IPS-18c (cell line): Measurements from ENCODE around the gene SUMF2.
A peak's percentile ranks its signal among the peaks of the same experiment; 100 is the strongest.
"Not testable (repeated sequence)": the region's sequence is repeated elsewhere in the genome, so short reads cannot be mapped to it uniquely, and the experiment has no call there.

Experiments
- H3K4me3 ChIP-seq: 2 replicates; pipeline ENCODE4 v1.7.0; 2013; ENCODE audit warnings: low read depth, mild to moderate bottlenecking, low read length, moderate library complexity; ENCODE audit not compliant: insufficient read depth
- H3K9me3 ChIP-seq: one replicate; pipeline ENCODE4 v1.6.1; 2013; ENCODE audit warnings: mild to moderate bottlenecking, low read length, moderate library complexity; ENCODE audit not compliant: control insufficient read depth, insufficient read depth

Gene SUMF2

DNA sequence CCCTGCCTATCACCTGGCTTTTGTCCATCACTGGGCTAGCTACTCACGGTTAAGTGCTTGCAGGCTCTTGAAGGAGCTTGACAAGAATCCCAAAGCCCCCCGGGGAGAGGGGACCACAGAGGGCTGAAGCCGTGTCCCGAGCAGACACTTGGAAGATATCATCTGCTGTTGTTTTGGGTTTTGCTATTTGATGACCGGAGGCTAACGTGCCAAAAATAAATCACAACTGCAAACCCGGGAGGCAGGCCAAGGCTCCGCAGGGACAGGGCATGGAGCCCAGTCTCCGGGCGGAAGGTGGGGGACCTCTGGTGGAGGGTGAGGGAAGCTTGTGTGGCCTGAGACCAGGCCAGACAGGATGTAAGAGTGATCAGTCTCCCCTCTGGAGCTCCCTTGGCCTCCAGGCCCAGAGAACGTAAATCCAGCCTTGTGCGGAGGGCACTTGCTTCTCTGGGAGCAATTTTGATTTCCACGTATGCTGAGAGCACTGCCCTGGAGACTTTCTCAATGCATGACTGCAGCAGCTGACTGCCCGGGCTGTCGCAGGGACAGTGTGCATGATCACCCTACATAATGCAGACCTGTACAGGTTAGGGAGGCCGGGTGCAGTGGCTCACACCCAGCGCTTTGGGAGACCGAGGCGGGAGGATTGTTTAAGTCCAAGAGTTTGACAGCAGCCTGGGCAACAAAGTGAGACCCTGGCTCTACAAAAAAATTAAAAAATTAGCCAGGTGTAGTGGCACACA is 28.9 kb downstream of the SUMF2 start, which contains the start of gene PHKG1:
Gene PHKG1 (minus strand): TSS at position 164 of the 743 bp plus-strand sequence. CDS start 4,011 bp downstream, outside the sequence.
- H3K9me3 ChIP-seq: no peaks in the 10 kb centered on the region
- H3K4me3 ChIP-seq: no peak within 1 kb of the TSS

DNA sequence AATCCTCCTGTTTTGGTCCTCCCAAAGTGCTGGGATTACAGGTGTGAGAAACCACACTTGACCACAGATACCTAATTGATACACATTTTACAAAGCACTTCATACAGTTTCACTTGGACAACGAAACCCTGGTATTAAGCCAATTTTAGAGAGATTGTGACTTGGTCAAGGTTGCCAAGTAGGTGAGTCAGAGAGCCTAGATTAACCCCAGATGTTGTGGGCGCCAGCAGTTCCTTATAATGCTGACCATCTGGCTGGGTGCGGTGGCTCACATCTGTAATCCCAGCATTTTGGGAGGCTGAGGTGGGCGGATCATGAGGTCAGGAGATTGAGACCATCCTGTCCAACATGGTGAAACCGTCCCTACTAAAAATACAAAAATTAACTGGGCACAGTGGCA is 33.6 kb downstream of the SUMF2 start:
- no peaks in the 10 kb centered on the region for H3K9me3 ChIP-seq
- no peak overlapping the region for H3K4me3 ChIP-seq

DNA sequence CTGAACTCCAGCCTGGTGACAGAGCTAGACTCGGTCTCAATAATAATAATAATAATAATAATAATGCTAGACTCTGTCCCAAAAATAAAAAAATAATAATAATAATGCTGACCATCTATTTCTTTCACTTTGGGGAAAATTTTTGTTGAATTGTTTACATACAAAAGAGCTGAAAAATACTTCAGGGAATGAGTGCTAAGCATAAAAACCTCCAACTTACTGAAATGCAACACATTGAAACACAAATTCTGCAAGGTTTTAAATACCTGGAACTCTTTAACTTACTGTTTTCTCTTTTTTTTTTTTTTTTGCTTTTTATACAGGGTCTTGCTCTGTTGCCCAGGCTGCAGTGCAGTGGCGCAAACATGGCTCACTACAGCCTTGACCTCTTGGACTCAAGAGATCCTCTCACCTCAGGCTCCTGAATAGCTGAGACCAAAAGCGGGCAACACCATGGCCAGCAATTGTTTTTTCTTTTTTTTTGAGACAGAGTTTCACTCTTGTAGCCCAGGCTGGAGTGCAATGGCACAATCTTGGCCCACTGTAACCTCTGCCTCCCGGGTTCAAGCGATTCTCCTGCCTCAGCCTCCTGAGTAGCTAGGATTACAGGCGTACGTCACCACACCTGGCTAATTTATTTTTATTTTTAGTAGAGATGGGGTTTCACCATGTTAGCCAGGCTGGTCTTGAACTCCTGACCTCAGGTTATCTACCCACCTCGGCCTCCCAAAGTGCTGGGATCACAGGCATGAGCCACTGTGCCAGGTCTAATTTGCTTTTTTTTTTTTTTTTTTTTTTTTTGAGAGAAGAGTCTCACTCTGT is 34.3 kb downstream of the SUMF2 start:
- not testable (repeated sequence) for H3K9me3 ChIP-seq, H3K4me3 ChIP-seq

DNA sequence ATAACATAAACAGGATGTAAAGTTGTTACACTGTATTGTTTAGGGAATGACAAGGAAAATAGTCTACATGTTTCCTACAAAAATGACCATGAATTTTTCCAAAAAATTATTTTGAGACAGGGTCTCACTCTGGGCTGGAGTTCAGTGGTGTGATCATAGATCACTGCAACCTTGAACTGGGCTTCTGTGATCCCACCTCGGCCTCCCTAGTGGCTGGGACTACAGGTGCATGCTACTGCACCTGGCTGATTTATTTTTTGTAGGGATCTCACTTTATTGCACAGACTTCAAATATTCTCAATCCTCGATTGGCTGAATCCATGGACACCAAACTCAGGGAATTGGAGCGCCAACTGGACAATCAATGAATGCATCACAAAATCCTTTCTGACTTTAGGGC is 35.6 kb downstream of the SUMF2 start:
- no peaks in the 10 kb centered on the region for H3K9me3 ChIP-seq
- no peak overlapping the region for H3K4me3 ChIP-seq

DNA sequence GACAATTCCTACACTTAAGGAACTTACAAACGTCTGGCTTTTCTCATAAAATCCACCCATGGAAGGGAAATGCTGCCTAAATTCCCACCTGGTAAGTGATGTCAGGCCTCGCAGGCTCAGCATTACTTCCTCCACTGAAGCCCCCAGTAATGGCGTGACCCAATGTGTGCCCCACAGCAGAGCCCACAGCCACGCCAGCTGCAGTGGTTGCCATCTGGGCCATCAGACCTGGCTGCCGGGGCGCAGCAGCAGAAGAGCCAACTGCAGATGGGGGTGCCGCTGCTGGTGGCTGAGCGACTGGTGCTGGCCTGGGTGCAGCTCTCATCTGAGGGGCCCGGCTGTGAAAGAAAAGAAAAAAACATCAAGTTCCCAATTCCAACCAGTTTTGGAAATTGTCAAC is 40.1 kb downstream of the SUMF2 start:
- H3K4me3 ChIP-seq, H3K9me3 ChIP-seq: not testable (repeated sequence)

- Histone ChIP-seq H3K9me3 (no peaks in the 10 kb centered on the region), H3K4me3 (peak overlapping the region; percentile 63)
Measured at GRCh38 chr7:56105508-56105907, 41.4 kb downstream of the SUMF2 start.

DNA sequence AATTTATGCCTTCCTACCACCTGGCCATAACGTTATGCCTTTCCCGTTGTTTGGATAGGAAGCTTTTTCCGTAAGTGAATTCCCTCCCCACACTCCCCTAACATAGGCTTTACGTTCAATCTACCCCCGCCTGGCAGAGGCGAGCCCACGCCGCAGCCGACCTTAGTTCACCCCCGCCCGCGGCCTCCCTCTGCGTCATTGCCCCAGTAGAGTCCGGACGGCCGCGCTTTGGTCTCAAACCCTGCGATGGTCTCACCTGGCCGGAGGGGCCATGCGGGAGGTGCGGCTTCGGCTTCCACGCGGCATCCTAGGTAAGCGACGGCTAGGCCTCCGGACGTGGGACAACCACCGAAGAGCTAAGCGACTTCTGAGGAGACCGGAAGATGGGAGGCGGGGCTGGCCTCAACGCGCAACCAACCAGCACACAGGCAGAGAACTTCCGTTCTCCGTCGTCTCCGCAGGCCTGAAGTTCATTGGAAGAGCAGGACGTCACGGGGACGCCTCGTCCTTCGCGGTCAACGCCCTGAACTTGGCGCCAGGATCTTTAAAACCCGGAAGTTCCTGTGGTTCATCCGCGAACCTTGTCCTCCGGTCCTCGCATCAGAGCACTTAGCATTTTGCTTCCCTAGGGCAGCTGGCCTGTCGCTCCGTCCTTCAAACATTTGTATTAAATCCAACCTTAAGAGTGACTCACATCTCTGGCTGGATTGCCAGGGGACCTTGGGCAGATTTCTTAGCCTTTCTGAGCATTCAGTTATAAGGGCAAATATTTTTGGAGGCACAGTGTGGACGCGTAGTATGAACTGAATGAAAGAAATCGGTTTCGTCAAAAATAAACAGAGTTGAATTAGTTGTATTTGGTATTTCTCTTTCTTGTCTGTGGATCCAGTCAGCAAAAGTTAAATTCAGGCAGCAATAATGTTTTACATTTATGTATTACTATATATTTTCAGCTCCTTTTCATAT is 42.3 kb downstream of the SUMF2 start, which contains the start of gene CHCHD2:
Gene CHCHD2 (minus strand): TSS at position 369 of the 966 bp plus-strand sequence. CDS start 63 bp downstream, at position 306.
- peak within 1 kb of the TSS; percentile 63 for H3K4me3 ChIP-seq

GRCh38 chr7:56107954-56108258 is 43.8 kb downstream of the SUMF2 start:
- Histone ChIP-seq H3K4me3 (no peak overlapping the region), H3K9me3 (no peaks in the 10 kb centered on the region)

More for the DNA sequence above, 42.3 kb downstream of the SUMF2 start, which contains the start of gene CHCHD2:
- no peaks in the 10 kb centered on the region for H3K9me3 ChIP-seq

DNA sequence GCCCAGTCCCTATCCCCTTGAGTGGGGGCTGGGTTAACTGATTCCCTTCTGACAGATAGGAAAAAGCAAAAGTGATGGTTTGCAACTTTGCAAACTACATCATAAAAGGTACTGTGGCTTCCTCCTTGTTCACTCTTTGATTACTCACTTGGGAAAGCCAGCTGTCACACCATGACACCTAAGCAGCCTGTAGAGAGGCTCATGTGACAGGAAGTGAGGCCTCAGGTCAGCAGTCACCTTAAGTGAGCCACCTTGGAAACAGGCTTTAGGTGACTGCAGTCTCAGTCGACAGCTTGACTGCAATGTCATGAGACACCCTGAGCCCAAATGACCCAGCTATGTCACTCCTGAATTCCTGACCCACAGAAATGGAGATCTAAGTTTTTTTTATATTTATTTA is 46.5 kb downstream of the SUMF2 start:
- Histone ChIP-seq H3K4me3 (no peak overlapping the region), H3K9me3 (peaks cover 6% of the 10 kb centered on the region)

- not testable (repeated sequence) for H3K9me3 ChIP-seq
Measured at GRCh38 chr7:56112244-56112643, 48.2 kb downstream of the SUMF2 start.

GRCh38 chr7:56115852-56116538 is 51.9 kb downstream of the SUMF2 start, which contains the start of gene NUPR2:
TSS of gene NUPR2 (minus strand) at chr7:56116417. CDS start at chr7:56116314, 103 bp downstream.
- Histone ChIP-seq H3K9me3 (peaks cover 9% of the 10 kb centered on the region), H3K4me3 (peak within 1 kb of the TSS; percentile 15)

More at GRCh38 chr7:56112244-56112643, 48.2 kb downstream of the SUMF2 start:
- not testable (repeated sequence) for H3K4me3 ChIP-seq

DNA sequence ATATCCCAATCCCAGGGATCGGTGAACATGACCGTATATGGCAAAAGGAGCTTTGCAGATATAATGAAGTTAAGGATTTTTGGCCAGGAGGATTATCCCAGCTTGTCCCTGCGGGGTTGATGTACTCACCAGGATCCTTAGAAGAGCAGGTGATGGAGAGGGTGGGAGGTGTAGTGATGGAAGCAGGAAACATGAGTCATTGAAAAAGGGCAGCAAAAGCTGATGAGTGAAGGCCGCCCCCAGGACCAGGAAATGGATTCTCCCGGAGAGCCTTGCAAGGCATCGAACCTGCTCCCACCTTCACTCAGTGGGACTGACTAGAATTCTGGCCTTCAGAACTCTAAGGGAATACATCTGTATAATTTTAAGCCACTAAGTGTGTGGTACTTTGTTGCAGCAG is 57.4 kb downstream of the SUMF2 start:
- Histone ChIP-seq H3K9me3 (peaks cover 6% of the 10 kb centered on the region), H3K4me3 (no peak overlapping the region)

DNA sequence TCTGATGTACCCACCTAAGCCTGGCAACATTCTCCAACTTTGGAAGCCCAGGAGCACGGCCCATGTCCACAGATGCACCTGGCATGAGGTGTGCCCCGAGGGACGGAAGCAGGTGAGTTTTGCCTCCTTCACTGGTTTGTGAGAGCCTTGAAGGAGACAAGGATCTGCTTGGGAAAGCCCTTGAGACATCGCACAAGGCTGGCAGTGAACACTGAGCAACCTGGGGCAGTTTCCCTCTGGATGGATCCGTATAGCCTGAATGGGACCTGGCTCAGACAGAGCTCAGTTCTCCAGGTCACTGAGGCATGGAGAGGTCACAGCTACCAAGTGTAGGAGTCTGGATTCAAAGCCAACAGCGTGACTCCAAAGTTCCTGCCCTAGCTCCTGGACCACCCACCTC is 60.9 kb downstream of the SUMF2 start:
- Histone ChIP-seq H3K4me3 (peak overlapping the region; percentile 20; the same call in 1 of the 2 replicates), H3K9me3 (peaks cover 14% of the 10 kb centered on the region)

- Histone ChIP-seq H3K4me3 (no peak overlapping the region; the same call in 1 of the 2 replicates), H3K9me3 (peaks cover 14% of the 10 kb centered on the region)
Measured at GRCh38 chr7:56125831-56126230, 61.7 kb downstream of the SUMF2 start.

DNA sequence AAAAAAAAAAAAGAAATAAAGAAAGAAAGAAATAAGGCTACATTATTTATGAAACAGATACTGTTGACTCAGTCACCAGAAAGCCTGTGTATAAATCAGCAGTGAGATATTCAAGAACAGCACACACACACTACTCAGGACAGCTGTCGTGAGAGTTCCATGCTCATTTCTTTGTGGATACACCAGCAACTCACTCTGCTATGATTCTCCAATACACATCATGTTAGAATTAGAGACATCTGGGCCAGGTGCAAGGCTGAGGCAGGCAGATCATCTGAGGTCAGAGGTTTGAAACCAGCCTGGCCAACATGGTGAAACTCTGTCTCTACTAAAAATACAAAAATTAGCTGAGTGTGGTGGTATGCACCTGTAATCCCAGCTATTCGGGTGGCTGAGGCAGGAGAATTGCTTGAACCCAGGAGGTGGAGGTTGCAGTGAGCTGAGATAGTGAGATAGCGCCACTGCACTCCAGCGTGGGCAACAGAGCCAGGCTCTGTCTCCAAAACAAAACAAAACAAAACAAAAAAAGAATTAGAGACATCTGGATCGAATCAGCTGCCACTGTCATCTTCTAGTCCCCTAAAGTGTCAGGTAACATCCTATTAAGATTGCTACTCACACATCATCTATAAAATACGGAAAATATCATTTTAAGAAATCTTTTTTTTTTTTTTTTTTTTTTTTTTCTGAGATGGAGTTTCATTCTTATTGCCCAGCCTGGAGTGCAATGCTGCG is 63.3 kb downstream of the SUMF2 start:
- Histone ChIP-seq H3K9me3 (peaks cover 15% of the 10 kb centered on the region), H3K4me3 (no peak overlapping the region)
